Activated naive CD8-positive, alpha-beta T cell treated with anti-CD3 and anti-CD28 coated beads, Interleukin-2, amount 50 U/mL, for 16 hours (primary cell): ENCODE data around the gene CLCN1.
"Not testable (repeated sequence)": the region's sequence is repeated elsewhere in the genome, so short reads cannot be mapped to it uniquely, and the experiment has no call there.

Experiments used
- DNase-seq: peaks from one replicate; pipeline ENCODE4 v3.0.0-alpha.2; 2020; ENCODE audit warnings: low read depth, low spot score

The CLCN1 gene

GRCh38 chr7:143315776-143316175 lies at the start of gene CLCN1:
TSS of gene CLCN1 (plus strand) at chr7:143316111. CDS start at chr7:143316213, 102 bp downstream.
- DNase-seq, result no peak

GRCh38 chr7:143269251-143269650 lies 46.7 kb upstream of the CLCN1 start:
- no peak for DNase-seq

- DNase-seq, result no peak
Observed at GRCh38 chr7:143271240-143271639, 44.7 kb upstream of the CLCN1 start.

- DNase-seq, result no peak
Observed at GRCh38 chr7:143272871-143273270, 43.0 kb upstream of the CLCN1 start.

GRCh38 chr7:143279186-143280098 lies 36.5 kb upstream of the CLCN1 start:
- no peak for DNase-seq

- DNase-seq, result no peak
Observed at GRCh38 chr7:143280160-143280559, 35.8 kb upstream of the CLCN1 start.

GRCh38 chr7:143280566-143280965 lies 35.3 kb upstream of the CLCN1 start:
- DNase-seq, result no peak

- no peak for DNase-seq
Observed at GRCh38 chr7:143281529-143281928, 34.4 kb upstream of the CLCN1 start.

- DNase-seq, result no peak
Observed at GRCh38 chr7:143282124-143282523, 33.8 kb upstream of the CLCN1 start.

- no peak for DNase-seq
Observed at GRCh38 chr7:143283381-143283780, 32.5 kb upstream of the CLCN1 start.

GRCh38 chr7:143284591-143285469 lies 31.1 kb upstream of the CLCN1 start, which contains the start of gene TMEM139:
TSS of gene TMEM139 (plus strand) at chr7:143284958. CDS start at chr7:143285958, 1,000 bp downstream.
- DNase-seq, result no peak

GRCh38 chr7:143285470-143285778 lies 30.5 kb upstream of the CLCN1 start:
- DNase-seq, result no peak

GRCh38 chr7:143285806-143286521 lies 29.9 kb upstream of the CLCN1 start:
- DNase-seq, result no peak

- DNase-seq, result no peak
Observed at GRCh38 chr7:143286522-143286890, 29.4 kb upstream of the CLCN1 start.

- no peak for DNase-seq
Observed at GRCh38 chr7:143287339-143287934, 28.5 kb upstream of the CLCN1 start.

- DNase-seq, result peak; percentile 98
Observed at GRCh38 chr7:143287935-143288826, 27.7 kb upstream of the CLCN1 start, which contains the start of gene CASP2. TSS of gene CASP2 (plus strand) at chr7:143288351. CDS start at chr7:143288456, 105 bp downstream.

GRCh38 chr7:143288836-143289235 lies 27.1 kb upstream of the CLCN1 start:
- no peak for DNase-seq

- DNase-seq, result no peak
Observed at GRCh38 chr7:143289421-143289820, 26.5 kb upstream of the CLCN1 start.

GRCh38 chr7:143289888-143290287 lies 26.0 kb upstream of the CLCN1 start:
- not testable (repeated sequence) for DNase-seq

GRCh38 chr7:143290293-143290692 lies 25.6 kb upstream of the CLCN1 start:
- no peak for DNase-seq
